ACHN (cell line): Measurements from ENCODE around the gene IL4R.
"Not testable (repeated sequence)": the region's sequence is repeated elsewhere in the genome, so short reads cannot be mapped to it uniquely, and the experiment has no call there.

Experiments
- DNase-seq: peaks from one replicate; pipeline ENCODE4 v3.0.0-alpha.2; 2015
- in situ Hi-C: cut with HindIII; loops from 2 replicates; pipeline ENCODE4 v1.10.0; 2017; ENCODE audit warnings: low sequenced_read_pairs, low pct_ligation_motif_present, low pct_unique_long_range_greater_than_20kb

The IL4R gene

GRCh38 chr16:27323781-27324561 is 10.2 kb downstream of the IL4R start:
- DNase-seq, result no peak
- in situ Hi-C loops, result no loop called here

DNA sequence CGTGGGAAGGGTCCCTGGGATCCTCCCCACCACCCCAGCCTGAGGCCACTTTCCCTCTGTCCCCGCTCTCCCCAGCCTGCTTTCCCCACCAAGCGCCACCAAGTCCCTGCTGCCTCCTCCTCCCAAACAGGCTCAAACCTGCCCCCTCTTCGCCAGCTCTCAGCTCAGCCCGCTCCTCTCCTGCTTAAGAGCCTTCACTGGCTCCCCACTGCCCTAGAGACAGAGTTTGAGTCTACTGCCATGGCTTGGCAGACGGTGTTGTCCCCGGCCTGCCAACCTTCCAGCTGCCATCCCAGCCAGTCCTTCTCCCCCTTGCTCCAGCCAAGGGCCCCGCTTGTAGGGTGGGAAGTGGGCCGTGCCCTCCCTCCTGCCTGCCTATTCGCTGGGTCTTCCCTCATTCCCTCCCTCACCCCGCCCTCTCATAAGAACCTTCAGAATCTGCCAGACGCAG is 11.1 kb downstream of the IL4R start:
- no peak for DNase-seq
- in situ Hi-C loops, result no loop called here

- no peak for DNase-seq
- in situ Hi-C loops, result no loop called here
Observed at GRCh38 chr16:27325736-27326135, 12.0 kb downstream of the IL4R start.

GRCh38 chr16:27326251-27326650 is 12.5 kb downstream of the IL4R start:
- no peak for DNase-seq
- in situ Hi-C loops, result no loop called here

DNA sequence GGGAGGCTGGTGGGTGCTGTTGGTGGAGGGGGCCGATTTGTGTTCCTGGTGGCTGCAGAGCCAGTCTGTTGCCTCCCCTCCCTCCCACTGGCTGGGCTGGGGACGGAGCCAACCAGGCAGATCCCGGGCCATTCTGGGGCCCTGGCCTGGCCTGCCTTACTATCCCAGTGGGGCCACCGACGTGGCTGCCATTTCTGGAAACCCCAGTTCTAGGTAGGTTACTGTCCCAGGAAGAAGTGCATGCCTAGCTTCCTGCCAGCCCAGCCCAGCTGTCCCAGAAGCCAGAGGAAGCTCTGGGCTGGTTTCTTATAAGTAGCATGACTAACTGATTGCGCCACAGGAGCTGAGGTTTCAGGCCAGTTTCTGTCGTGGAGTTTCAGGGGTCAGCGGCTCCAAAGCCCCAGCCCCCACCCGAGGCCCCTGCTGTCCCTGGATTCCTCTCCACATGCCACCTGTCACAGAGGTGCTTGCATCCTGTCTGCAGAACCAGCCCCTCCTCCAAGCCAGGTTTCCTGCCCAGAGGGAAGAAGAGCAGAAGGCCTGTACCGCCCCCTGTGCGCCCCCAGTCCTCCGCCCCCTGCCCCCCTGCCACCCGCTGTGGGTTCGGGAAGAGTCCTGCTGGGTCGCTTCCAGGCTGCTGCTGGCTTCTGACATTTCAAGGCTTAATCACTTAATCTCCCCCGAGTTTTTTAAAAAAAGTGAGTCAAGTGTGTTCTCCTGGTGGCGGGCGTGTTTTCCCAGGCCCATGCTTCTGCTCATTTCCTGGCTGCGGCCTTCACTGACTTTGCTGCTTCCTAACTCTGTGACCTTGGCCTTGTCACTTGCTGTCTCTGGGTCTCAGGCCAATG is 13.2 kb downstream of the IL4R start:
- DNase-seq, result peak; percentile 96
- in situ Hi-C loops, result no loop called here

DNA sequence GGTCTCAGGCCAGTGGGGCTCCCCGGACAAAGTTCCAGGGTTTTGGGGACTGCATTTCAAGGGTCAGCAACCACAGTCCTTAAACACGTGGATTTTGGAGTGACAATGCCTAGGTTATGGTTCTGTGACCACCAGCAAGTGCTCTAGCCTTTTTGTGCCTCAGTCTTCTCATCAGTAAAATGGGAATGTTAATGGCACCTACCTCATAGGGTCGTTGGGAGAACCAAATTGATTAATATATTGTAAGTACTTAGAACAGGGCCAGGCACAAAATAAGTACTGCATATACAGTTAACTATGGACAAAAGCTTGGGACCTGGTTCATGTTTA is 13.8 kb downstream of the IL4R start:
- no peak for DNase-seq
- in situ Hi-C loops, result no loop called here

- in situ Hi-C loops, result no loop called here
- no peak for DNase-seq
Observed at GRCh38 chr16:27328937-27329336, 15.2 kb downstream of the IL4R start.

- in situ Hi-C loops, result not testable (repeated sequence)
Observed at GRCh38 chr16:27329376-27330079, 15.8 kb downstream of the IL4R start.

DNA sequence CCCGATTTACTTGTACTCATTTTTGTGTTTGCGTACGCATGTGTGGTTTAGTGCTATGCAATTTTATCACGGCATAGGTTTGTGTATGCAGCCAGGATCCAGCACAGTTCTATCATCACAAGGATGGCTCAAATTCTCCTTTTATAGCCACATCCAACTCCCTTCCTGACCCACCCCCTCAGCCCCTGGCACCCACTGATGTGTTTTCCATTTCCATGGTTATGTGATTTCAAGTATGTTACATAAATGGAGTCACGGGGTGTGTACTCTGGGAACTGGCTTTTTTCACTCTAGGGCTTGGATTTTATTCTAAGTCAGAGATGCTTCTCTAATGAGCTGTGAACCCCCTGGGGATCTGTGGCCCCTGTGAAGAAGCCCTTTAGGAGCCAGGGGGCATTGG is 16.8 kb downstream of the IL4R start:
- in situ Hi-C loops, result no loop called here
- DNase-seq, result no peak

More at GRCh38 chr16:27329376-27330079, 15.8 kb downstream of the IL4R start:
- not testable (repeated sequence) for DNase-seq

GRCh38 chr16:27332105-27332504 is 18.3 kb downstream of the IL4R start:
- in situ Hi-C loops, result no loop called here
- DNase-seq, result no peak

- DNase-seq, result no peak
- in situ Hi-C loops, result no loop called here
Observed at GRCh38 chr16:27333104-27333503, 19.3 kb downstream of the IL4R start.

- DNase-seq, result no peak
- in situ Hi-C loops, result no loop called here
Observed at GRCh38 chr16:27333549-27333948, 19.8 kb downstream of the IL4R start.

DNA sequence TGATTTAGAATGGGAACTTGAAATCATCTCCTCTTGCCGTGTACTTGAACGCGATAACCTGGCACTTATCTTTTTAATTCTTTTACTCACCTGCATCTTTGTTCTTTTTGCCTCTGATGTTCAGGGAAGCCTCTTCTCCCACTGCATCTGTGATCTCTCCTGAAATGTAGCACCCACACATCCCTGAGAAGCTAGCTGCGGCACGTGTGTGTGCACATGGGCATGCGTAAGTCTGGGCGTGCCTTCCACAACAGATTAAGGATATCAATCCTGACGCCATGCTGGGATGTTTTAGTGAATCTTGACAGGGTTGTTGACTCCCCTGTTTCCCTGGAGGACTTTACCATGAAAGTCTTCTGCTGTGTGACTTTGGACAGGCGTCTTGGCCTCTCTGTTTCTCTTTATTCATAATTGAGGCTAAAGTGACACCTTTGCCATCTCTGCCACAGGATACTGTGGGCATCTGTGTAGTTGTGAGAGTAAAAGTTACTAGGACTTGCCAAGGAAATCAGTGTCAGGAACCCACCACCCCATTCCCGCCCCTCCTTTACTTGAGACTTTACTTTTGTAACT is 20.5 kb downstream of the IL4R start:
- no peak for DNase-seq
- in situ Hi-C loops, result no loop called here

DNA sequence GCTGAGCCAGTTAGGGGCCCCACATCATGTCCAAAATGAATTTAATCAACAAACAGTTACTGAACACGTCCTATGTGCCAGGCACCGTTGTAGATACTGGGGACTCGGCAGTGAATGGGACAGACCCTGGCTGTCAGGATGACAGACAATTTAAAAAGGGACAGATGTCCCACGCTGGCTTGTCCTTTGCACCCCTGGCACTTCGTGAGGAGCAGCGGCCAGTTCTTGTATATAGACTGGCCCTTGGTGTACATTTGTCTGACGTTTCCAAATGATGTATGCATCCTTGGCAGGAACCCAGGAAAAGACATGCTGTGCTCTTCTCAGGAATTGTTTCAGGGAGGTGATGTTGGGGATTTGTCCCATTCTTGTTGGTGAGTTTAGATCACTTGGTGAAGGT is 21.1 kb downstream of the IL4R start:
- DNase-seq, result no peak
- in situ Hi-C loops, result no loop called here

- DNase-seq, result no peak
- in situ Hi-C loops, result no loop called here
Observed at GRCh38 chr16:27335349-27336053, 21.7 kb downstream of the IL4R start.

DNA sequence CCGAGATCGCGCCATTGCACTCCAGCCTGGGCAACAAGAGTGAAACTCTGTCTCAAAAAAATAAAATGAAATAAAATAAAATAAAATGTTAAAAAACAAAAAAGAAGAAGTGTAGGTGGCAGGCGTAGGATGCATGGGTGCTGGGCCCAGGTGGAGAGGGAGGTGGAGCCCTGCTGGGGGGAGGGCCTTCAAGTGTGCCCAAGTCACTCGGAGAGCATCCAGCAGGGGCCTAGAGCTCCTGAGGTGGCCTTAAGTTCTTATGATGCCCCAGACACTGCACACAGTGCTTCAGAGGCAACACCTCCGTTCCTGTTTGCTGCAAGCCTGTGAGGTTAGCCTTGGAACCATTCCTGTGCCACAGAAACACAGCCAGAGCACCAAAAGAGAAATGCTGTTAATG is 23.2 kb downstream of the IL4R start:
- in situ Hi-C loops, result no loop called here
- DNase-seq, result no peak

DNA sequence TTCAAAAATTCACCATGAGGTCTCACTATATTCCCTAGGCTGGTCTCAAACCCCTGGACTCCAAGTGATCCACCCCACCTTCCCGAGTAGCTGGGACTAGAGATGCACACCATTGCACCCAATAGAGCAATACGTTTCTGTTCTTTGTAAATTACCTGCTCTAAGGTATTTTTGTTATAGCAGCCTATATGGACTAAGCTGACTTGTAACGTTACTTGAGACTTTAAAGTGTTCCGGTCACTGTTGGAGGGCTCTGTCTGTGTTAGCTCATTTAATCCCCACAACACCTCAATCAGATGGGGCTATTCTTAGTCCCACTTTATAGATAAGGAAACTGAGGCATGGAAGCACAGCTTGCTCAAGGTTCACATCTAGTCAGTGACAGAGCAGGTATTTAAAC is 25.4 kb downstream of the IL4R start:
- no peak for DNase-seq
- in situ Hi-C loops, result no loop called here

- in situ Hi-C loops, result no loop called here
- DNase-seq, result no peak
Observed at GRCh38 chr16:27340654-27341053, 26.9 kb downstream of the IL4R start.
